ENCODE results near the gene ACO2.
A peak's percentile ranks its signal among the peaks of the same experiment; 100 is the strongest.

ACO2 gene

GRCh38 chr22:41447435-41448188 is 21.3 kb upstream of the ACO2 start (continued):
- TF ChIP-seq ZNF140 (tag by site-specific recombination; IDR thresholded peaks at IDR 0.05) (no peak), HOXA7 (CRISPR knock-in tag; IDR thresholded peaks at IDR 0.05; ENCODE audit: borderline replicate concordance) (no peak), ZNF362 (tag by site-specific recombination; IDR thresholded peaks at IDR 0.05) (peak; percentile 96; the same call in 1 of the 2 replicates), ZNF777 (tag by site-specific recombination; IDR thresholded peaks at IDR 0.05; ENCODE audit: borderline replicate concordance) (no peak), ZNF677 (tag by site-specific recombination; IDR thresholded peaks at IDR 0.05) (no peak), KLF8 (tag by site-specific recombination; IDR thresholded peaks at IDR 0.05) (no peak), HOXD13 (CRISPR knock-in tag; IDR thresholded peaks at IDR 0.05; ENCODE audit: borderline replicate concordance) (no peak), ZNF600 (tag by site-specific recombination; IDR thresholded peaks at IDR 0.05) (no peak), OSR2 (tag by site-specific recombination; IDR thresholded peaks at IDR 0.05) (no peak), ZNF239 (tag by site-specific recombination; IDR thresholded peaks at IDR 0.05) (peak; percentile 59; the same call in 1 of the 2 replicates), ZBTB8A (tag by site-specific recombination; IDR thresholded peaks at IDR 0.05) (peak; percentile 74; the same call in 1 of the 2 replicates), ZBTB26 (tag by site-specific recombination; optimal IDR thresholded peaks at IDR 0.05) (peak; percentile 63), YY1 (tag by site-specific recombination; IDR thresholded peaks at IDR 0.05) (peak; percentile 56; the same call in 1 of the 2 replicates), ZNF266 (tag by site-specific recombination; IDR thresholded peaks at IDR 0.05; ENCODE audit: low read depth) (no peak), KLF16 (tag by site-specific recombination; IDR thresholded peaks at IDR 0.05) (no peak), ZNF138 (tag by site-specific recombination; IDR thresholded peaks at IDR 0.05; ENCODE audit: borderline replicate concordance) (0 out of 2 replicates have a peak, but pooled peaks have one; percentile 14), ZSCAN30 (tag by site-specific recombination; IDR thresholded peaks at IDR 0.05) (0 out of 2 replicates have a peak, but pooled peaks have one; percentile 72), ZNF555 (tag by site-specific recombination; conservative IDR thresholded peaks at IDR 0.05) (no peak), ZNF174 (tag by site-specific recombination; IDR thresholded peaks at IDR 0.05) (no peak), FEZF1 (tag by site-specific recombination; IDR thresholded peaks at IDR 0.05) (no peak), ZNF645 (tag by site-specific recombination; IDR thresholded peaks at IDR 0.05) (peak; percentile 86; the same call in 1 of the 2 replicates), ZNF658 (tag by site-specific recombination; IDR thresholded peaks at IDR 0.05) (no peak), ZNF10 (tag by site-specific recombination; IDR thresholded peaks at IDR 0.05) (no peak), ZBTB21 (tag by site-specific recombination; IDR thresholded peaks at IDR 0.05) (no peak), KLF9 (tag by site-specific recombination; IDR thresholded peaks at IDR 0.05; ENCODE audit: low read depth) (no peak), TCF7L2 (IDR thresholded peaks at IDR 0.05; ENCODE audit: borderline replicate concordance, low read depth, low read length) (0 out of 2 replicates have a peak, but pooled peaks have one; percentile 11), YY2 (tag by site-specific recombination; IDR thresholded peaks at IDR 0.05) (peak; percentile 70; the same call in 1 of the 2 replicates), ZNF2 (tag by site-specific recombination; IDR thresholded peaks at IDR 0.05) (peak; percentile 80)
- TF ChIP-seq, protein P1, sequence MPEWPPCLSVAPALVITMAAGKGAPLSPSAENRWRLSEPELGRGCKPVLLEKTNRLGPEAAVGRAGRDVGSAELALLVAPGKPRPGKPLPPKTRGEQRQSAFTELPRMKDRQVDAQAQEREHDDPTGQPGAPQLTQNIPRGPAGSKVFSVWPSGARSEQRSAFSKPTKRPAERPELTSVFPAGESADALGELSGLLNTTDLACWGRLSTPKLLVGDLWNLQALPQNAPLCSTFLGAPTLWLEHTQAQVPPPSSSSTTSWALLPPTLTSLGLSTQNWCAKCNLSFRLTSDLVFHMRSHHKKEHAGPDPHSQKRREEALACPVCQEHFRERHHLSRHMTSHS (tag by site-specific recombination; IDR thresholded peaks at IDR 0.05) = peak; percentile 28; the same call in 1 of the 2 replicates
- TF ChIP-seq, protein P2, sequence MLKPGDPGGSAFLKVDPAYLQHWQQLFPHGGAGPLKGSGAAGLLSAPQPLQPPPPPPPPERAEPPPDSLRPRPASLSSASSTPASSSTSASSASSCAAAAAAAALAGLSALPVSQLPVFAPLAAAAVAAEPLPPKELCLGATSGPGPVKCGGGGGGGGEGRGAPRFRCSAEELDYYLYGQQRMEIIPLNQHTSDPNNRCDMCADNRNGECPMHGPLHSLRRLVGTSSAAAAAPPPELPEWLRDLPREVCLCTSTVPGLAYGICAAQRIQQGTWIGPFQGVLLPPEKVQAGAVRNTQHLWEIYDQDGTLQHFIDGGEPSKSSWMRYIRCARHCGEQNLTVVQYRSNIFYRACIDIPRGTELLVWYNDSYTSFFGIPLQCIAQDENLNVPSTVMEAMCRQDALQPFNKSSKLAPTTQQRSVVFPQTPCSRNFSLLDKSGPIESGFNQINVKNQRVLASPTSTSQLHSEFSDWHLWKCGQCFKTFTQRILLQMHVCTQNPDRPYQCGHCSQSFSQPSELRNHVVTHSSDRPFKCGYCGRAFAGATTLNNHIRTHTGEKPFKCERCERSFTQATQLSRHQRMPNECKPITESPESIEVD (tag by site-specific recombination; IDR thresholded peaks at IDR 0.05) = no peak
- TF ChIP-seq, protein P3, sequence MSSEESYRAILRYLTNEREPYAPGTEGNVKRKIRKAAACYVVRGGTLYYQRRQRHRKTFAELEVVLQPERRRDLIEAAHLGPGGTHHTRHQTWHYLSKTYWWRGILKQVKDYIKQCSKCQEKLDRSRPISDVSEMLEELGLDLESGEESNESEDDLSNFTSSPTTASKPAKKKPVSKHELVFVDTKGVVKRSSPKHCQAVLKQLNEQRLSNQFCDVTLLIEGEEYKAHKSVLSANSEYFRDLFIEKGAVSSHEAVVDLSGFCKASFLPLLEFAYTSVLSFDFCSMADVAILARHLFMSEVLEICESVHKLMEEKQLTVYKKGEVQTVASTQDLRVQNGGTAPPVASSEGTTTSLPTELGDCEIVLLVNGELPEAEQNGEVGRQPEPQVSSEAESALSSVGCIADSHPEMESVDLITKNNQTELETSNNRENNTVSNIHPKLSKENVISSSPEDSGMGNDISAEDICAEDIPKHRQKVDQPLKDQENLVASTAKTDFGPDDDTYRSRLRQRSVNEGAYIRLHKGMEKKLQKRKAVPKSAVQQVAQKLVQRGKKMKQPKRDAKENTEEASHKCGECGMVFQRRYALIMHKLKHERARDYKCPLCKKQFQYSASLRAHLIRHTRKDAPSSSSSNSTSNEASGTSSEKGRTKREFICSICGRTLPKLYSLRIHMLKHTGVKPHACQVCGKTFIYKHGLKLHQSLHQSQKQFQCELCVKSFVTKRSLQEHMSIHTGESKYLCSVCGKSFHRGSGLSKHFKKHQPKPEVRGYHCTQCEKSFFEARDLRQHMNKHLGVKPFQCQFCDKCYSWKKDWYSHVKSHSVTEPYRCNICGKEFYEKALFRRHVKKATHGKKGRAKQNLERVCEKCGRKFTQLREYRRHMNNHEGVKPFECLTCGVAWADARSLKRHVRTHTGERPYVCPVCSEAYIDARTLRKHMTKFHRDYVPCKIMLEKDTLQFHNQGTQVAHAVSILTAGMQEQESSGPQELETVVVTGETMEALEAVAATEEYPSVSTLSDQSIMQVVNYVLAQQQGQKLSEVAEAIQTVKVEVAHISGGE (tag by site-specific recombination; conservative IDR thresholded peaks at IDR 0.05; ENCODE audit: low read depth) = no peak
